Activated B cell treated with CpG ODN at 0.5 μM for 24 hours (primary cell): Measurements from ENCODE around the gene CRKL. TPM values are rescaled to one million over a fixed set of nuclear protein-coding genes. Genes with fewer than 3 reads are reported as not detected.
"Not testable (repeated sequence)": the region's sequence is repeated elsewhere in the genome, so short reads cannot be mapped to it uniquely, and the experiment has no call there.

Source experiments
- ATAC-seq: fragments of 200-7000 bp; cut with Tn5 transposase; one replicate; pipeline ENCODE4 v1.10.0; 2021; ENCODE audit warnings: low read depth, mild to moderate bottlenecking, moderate library complexity
- CTCF ChIA-PET: fragments of 350-600 bp; sonication (Branson Sonifier 250); formaldehyde crosslinking; loops from one replicate; lab custom pipeline; 2021; ENCODE audit warnings: antibody characterized with exemption; lab: Charles Lee
- POLR2A ChIA-PET: fragments of 350-600 bp; sonication (Branson Sonifier 250); formaldehyde crosslinking; loops from one replicate; lab custom pipeline; 2021; ENCODE audit warnings: antibody characterized with exemption; lab: Charles Lee
- DNase-seq: peaks from one replicate; pipeline ENCODE4 v3.0.0; 2022
- H3K27ac Mint-ChIP-seq: one replicate; pipeline ENCODE4 v1.8.0; 2020; ENCODE audit warnings: mixed read lengths
- H3K27me3 Mint-ChIP-seq: one replicate; pipeline ENCODE4 v1.8.0; 2021; ENCODE audit warnings: mixed read lengths
- H3K36me3 Mint-ChIP-seq: one replicate; pipeline ENCODE4 v1.8.0; 2021; ENCODE audit warnings: low read depth, mixed read lengths
- H3K4me1 Mint-ChIP-seq: one replicate; pipeline ENCODE4 v1.8.0; 2021; ENCODE audit warnings: mixed read lengths
- H3K4me3 Mint-ChIP-seq: one replicate; pipeline ENCODE4 v1.8.0; 2020; ENCODE audit warnings: mild to moderate bottlenecking, mixed read lengths
- H3K9me3 Mint-ChIP-seq: one replicate; pipeline ENCODE4 v1.8.0; 2020; ENCODE audit warnings: mixed read lengths
- intact Hi-C: fragments of 100-400 bp; cut with micrococcal nuclease; formaldehyde crosslinking; loops from one replicate; pipeline ENCODE4 v1.15.1; 2024
- total RNA-seq: library from RNA; stranded (reverse); gene quantifications from 2 replicates; pipeline ENCODE4 v1.2.3, GENCODE V29; 2022
- TF ChIP-seq, protein P1 (sequence below): fragments of 200-600 bp; IDR thresholded peaks from one replicate; pipeline ENCODE4 v1.8.0; 2022; ENCODE audit warnings: antibody characterized with exemption, mild to moderate bottlenecking

CRKL gene
- total RNA-seq, 1 donor from 2014 or later, result 55.7 TPM

DNA sequence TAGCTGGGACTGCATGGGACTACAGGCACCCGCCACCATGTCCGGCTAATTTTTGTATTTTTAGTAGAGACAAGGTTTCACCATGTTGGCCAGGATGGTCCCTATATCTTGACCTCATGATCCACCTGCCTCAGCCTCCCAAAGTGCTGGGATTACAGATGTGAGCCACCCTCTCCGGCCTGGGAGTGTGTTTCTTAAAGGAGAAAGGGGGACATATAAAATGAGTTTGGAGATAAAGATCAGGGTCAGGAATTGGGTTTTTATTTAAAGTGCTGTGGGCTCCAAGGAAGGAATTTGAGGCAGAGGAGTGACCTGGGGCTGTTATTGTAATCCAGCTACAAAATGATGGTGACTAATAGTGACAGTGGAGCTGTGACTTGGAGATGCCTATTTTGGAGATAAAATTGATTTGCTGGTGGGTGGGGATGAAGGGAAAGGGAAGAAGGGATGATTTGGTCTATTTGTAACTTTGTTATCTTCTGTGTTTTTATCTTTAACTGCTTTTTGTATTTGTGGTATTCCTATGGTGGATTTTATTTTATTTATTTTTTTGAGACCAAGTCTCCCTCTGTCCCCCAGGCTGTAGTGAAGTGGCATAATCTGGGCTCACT is 5.0 kb downstream of the CRKL start:
- POLR2A ChIA-PET, result interaction anchor here (0.6 kb wide), 1 partner anchor 12 kb away, joined by 3 read pairs; no protein-coding TSS in a partner anchor
- H3K4me1 Mint-ChIP-seq, result peaks cover 66% of the 10 kb centered on the region
- H3K27ac Mint-ChIP-seq, result no peak overlapping the region
- TF ChIP-seq, protein P1, sequence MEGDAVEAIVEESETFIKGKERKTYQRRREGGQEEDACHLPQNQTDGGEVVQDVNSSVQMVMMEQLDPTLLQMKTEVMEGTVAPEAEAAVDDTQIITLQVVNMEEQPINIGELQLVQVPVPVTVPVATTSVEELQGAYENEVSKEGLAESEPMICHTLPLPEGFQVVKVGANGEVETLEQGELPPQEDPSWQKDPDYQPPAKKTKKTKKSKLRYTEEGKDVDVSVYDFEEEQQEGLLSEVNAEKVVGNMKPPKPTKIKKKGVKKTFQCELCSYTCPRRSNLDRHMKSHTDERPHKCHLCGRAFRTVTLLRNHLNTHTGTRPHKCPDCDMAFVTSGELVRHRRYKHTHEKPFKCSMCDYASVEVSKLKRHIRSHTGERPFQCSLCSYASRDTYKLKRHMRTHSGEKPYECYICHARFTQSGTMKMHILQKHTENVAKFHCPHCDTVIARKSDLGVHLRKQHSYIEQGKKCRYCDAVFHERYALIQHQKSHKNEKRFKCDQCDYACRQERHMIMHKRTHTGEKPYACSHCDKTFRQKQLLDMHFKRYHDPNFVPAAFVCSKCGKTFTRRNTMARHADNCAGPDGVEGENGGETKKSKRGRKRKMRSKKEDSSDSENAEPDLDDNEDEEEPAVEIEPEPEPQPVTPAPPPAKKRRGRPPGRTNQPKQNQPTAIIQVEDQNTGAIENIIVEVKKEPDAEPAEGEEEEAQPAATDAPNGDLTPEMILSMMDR, result no peak
- H3K36me3 Mint-ChIP-seq, result peaks cover 28% of the 10 kb centered on the region
- H3K27me3 Mint-ChIP-seq, result no peaks in the 10 kb centered on the region
- intact Hi-C loops, result no loop called here
- ATAC-seq (no peak), DNase-seq (no peak)
- H3K4me3 Mint-ChIP-seq, result peak overlapping the region; percentile 7
- CTCF ChIA-PET, result no interaction called here
- no peaks in the 10 kb centered on the region for H3K9me3 Mint-ChIP-seq

DNA sequence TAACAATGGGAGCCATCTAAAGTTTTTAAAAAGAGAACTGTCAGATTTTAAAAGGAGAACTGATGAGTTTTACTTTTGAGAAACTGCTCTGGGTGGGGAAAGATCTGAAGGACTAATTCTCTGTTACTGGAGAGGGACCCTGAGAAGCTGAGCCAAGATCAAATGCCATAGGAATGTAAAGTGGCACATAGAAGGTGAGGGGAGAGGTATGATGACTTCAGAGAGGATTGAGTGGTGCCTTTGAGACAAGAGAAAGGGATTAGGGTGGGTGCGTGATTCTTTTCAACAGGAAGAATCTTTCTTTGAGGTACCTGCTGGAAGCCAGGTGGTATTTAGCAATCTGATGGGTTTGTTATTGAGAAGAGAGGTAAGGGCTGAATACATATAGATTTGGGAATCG is 9.0 kb downstream of the CRKL start:
- Mint-ChIP-seq H3K4me1 (peaks cover 63% of the 10 kb centered on the region), H3K36me3 (peaks cover 15% of the 10 kb centered on the region), H3K27me3 (no peaks in the 10 kb centered on the region), H3K9me3 (no peaks in the 10 kb centered on the region), H3K27ac (peak overlapping the region; percentile 72), H3K4me3 (peak overlapping the region; percentile 1)
- ChIA-PET CTCF (interaction anchor here (1.0 kb wide), 1 partner anchor 9 kb away, joined by 3 read pairs; the partner anchor contains the start of gene CRKL), POLR2A (interaction anchor here (1.3 kb wide), 1 partner anchor 9 kb away, joined by 5 read pairs; the partner anchor contains the start of gene CRKL)
- TF ChIP-seq, protein P1, result no peak
- intact Hi-C loops, result no loop called here
- ATAC-seq, result no peak
- no peak for DNase-seq

DNA sequence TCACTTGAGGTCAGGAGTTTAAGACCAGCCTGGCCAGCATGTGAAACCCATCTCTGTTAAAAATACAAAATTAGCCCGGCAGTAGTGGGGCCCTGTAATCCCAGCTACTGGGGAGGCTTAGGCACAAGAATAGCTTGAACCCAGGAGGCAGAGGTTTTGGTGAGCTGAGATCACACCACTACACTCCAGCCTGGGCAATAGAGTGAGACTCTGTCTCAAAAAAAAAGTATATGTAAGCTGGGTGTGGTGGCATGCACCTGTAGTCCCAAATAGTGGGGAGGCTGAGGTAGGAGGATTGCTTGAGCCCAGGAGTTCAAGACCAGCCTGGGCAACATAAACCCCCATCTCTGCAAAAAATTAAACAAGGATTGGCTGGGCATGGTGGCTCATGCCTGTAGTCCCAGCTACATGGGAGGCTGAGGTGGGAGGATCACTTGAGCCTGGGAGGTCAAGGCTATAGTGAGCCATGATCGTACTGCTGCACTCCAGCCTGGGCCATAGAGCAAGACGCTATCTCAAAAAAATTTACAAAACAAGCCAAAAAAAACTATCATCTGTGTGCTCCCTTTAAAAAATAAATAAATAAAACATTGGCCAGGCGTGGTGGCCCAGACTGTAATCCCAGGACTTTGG is 10.8 kb downstream of the CRKL start:
- H3K27me3 Mint-ChIP-seq, result no peaks in the 10 kb centered on the region
- H3K4me3 Mint-ChIP-seq, result no peak overlapping the region
- H3K27ac Mint-ChIP-seq, result no peak overlapping the region
- peaks cover 62% of the 10 kb centered on the region for H3K4me1 Mint-ChIP-seq
- H3K9me3 Mint-ChIP-seq, result no peaks in the 10 kb centered on the region
- no peak for DNase-seq
- TF ChIP-seq, protein P1, result no peak
- ChIA-PET CTCF (no interaction called here), POLR2A (no interaction called here)
- H3K36me3 Mint-ChIP-seq, result peaks cover 9% of the 10 kb centered on the region
- intact Hi-C loops, result no loop called here
- no peak for ATAC-seq

DNA sequence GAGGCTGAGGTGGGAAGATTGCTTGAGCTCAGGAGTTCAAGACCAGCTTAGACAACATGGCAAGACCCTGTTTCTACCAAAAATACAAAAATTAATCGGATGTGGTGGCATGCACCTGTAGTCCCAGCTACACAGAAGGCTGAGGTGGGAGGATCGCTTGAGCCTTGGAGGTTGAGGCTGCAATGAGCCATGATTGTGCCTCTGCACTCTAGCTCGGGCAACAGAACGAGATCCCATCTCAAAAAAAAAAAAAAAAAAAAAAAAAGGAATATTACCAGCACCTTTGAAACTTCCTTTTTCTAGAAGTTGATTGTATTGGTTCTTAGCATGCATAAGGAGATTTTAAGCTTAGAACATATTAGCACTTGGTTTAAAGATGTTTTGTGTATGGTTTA is 11.4 kb downstream of the CRKL start:
- CTCF ChIA-PET, result no interaction called here
- Mint-ChIP-seq H3K36me3 (peaks cover 9% of the 10 kb centered on the region), H3K4me3 (no peak overlapping the region), H3K9me3 (no peaks in the 10 kb centered on the region), H3K27ac (no peak overlapping the region), H3K27me3 (no peaks in the 10 kb centered on the region), H3K4me1 (peaks cover 62% of the 10 kb centered on the region)
- DNase-seq, result no peak
- POLR2A ChIA-PET, result no interaction called here
- ATAC-seq, result no peak
- TF ChIP-seq, protein P1, result no peak
- intact Hi-C loops, result no loop called here

DNA sequence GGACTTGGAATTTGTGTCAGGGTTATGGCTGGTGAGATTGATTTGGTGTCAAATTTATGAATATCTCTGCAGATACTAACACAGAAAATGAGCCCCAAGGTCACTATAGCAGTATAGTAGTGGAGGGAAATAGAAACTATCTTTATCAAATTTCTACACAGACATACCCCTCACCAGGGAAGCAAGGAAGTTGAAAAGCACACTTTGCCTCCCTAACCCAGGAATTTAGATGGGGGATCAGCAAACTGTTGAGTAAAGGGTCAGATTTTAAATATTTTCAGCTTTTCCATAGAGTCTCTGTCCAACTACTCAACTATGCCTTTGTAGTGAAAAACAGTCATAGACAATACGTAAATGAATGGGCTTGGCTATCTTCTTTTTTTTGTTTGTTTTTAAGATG is 12.8 kb downstream of the CRKL start:
- ATAC-seq, result no peak
- intact Hi-C loops, result no loop called here
- peaks cover 20% of the 10 kb centered on the region for H3K36me3 Mint-ChIP-seq
- peaks cover 60% of the 10 kb centered on the region for H3K4me1 Mint-ChIP-seq
- H3K27me3 Mint-ChIP-seq, result no peaks in the 10 kb centered on the region
- no peaks in the 10 kb centered on the region for H3K9me3 Mint-ChIP-seq
- H3K27ac Mint-ChIP-seq, result no peak overlapping the region
- ChIA-PET CTCF (no interaction called here), POLR2A (interaction anchor here (0.6 to 0.7 kb wide), 2 partner anchors 293 to 1888 kb away, joined by 3 to 10 read pairs; no protein-coding TSS in a partner anchor)
- no peak overlapping the region for H3K4me3 Mint-ChIP-seq
- TF ChIP-seq, protein P1, result no peak
- no peak for DNase-seq

DNA sequence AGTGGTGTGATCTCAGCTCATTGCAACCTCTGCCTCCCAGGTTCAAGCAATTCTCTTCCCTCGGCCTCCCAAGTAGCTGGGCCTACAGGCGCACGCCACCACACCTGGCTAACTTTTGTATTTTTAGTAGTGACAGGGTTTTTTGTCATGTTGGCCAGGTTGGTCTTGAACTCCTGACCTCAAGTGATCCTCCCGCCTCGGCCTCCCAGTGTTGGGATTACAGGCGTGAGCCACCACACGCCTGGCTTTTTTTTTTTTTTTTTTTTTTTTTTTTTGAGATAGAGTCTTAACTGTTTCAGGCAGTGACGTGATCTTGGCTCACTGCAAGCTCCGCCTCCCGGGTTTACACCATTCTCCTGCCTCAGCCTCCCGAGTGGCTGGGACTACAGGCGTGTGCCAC is 13.2 kb downstream of the CRKL start:
- intact Hi-C loops, DNase-seq, H3K4me3 Mint-ChIP-seq, H3K27me3 Mint-ChIP-seq, H3K9me3 Mint-ChIP-seq, H3K27ac Mint-ChIP-seq, ATAC-seq, CTCF ChIA-PET: not testable (repeated sequence)
- Mint-ChIP-seq H3K36me3 (peaks cover 24% of the 10 kb centered on the region), H3K4me1 (peaks cover 57% of the 10 kb centered on the region)
- POLR2A ChIA-PET, result interaction anchor here (0.6 to 0.7 kb wide), 2 partner anchors 294 to 1887 kb away, joined by 3 to 10 read pairs; no protein-coding TSS in a partner anchor
